Measurements from ENCODE around the gene MBNL1. TPM values are rescaled to one million over a fixed set of nuclear protein-coding genes. Genes with fewer than 3 reads are reported as not detected.

Gene MBNL1
- total RNA-seq, 2 experiments from 2014 or later: 446 to 447 TPM

DNA sequence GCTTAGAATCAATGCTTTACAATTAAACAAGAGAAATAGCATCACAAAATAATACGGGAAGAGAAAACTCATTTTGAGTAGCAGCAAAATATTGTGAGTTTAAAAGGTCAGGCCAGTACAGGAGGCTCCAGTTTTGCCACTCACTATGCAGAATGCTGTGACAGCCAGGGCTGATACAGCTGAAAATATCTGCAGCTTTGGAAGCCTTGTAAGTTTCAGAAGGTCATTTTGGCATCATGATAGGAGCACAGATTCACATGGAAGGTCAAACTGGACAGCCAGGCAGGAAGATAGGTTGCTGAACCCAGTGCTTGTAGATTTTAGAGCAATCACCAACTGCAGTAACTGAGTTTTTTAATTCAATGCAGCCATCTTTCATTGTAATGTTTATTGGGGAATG is 14.1 kb downstream of the MBNL1 start:
- ATAC-seq (ENCODE audit: low read depth) (no peak), DNase-seq (no peak)
- Mint-ChIP-seq H3K27ac (peak overlapping the region; percentile 50), H3K4me3 (peak overlapping the region; percentile 43), H3K27me3 (no peaks in the 10 kb centered on the region), H3K4me1 (peaks cover 70% of the 10 kb centered on the region), H3K36me3 (peaks cover 20% of the 10 kb centered on the region), H3K9me3 (no peaks in the 10 kb centered on the region)
- POLR2A ChIA-PET: interaction anchor here (0.6 to 1.3 kb wide), 4 partner anchors 10 to 40 kb away, joined by 3 to 6 read pairs (median 3); partner anchors contain the start of gene MBNL1

DNA sequence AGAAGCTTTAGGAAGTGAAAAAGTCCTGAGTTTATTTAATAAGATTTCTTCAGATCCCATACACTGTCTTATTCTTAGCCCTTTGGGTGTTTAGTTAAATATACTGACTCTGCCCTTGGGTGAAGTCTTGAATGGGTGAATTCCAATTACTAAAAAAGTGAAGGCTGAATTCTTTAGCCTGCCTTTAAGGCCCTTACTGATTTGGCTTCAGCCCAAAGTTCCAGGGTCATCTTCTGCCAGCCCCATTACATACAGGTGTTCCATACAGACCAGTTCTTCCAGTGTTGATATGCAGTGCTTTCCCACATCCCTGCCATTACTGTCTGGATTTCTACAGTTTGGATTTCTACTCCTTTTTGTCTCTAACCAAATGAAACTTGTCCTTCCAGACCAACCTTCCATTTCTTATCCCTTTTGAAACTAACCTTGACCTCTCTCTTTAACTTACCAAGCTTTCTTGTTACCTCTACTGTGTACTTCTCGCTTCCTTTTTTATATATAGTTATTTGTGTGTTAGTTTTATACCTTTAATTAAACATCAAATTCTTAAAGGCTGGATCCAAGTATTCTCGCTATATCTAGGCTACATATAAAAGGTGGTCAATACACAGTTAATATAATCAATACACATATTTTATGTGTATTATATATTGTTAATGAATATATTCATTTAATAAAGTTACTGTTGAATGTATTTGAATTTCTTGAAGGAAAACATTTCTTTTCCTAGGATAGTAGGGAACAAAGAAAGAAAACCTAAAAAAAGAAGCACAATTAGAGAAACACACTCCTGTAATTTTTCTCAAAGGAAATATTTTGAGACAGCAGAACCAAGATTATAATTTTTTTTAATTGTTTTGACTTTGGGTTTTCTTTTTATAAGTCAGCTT is 15.0 kb downstream of the MBNL1 start:
- Mint-ChIP-seq H3K27ac (peak overlapping the region; percentile 37), H3K27me3 (no peaks in the 10 kb centered on the region), H3K4me1 (peaks cover 71% of the 10 kb centered on the region), H3K9me3 (no peaks in the 10 kb centered on the region), H3K4me3 (peak overlapping the region; percentile 43), H3K36me3 (peaks cover 20% of the 10 kb centered on the region)
- no peak for ATAC-seq (ENCODE audit: low read depth)
- POLR2A ChIA-PET: interaction anchor here (0.5 to 2.8 kb wide), 9 partner anchors 9 to 90 kb away, joined by 3 to 10 read pairs (median 6); partner anchors contain the start of gene MBNL1
- no peak for DNase-seq

DNA sequence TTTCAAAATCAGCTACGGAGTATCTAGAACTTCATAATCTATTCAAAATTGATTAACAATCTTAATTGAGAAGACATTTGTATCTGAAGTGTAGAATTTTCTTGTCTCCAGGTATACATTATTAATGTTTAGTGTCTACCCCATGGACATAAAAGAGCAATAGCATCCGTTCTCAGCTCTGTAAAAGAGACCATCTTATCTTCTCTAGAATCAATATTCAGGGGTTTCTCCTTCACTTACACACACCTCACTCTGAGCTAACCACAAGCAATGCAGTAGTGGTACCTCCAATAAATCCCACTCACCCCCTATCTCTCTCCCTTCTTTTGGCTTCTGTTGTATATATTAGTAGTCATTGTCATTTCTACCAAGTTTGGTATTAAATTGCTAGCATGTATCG is 16.2 kb downstream of the MBNL1 start:
- Mint-ChIP-seq H3K36me3 (peaks cover 18% of the 10 kb centered on the region), H3K27me3 (no peaks in the 10 kb centered on the region), H3K27ac (peak overlapping the region; percentile 79), H3K9me3 (no peaks in the 10 kb centered on the region), H3K4me1 (peaks cover 66% of the 10 kb centered on the region), H3K4me3 (peak overlapping the region; percentile 81)
- ATAC-seq (ENCODE audit: low read depth) (peak; percentile 73), DNase-seq (no peak)
- POLR2A ChIA-PET: interaction anchor here (0.9 to 2.8 kb wide), 7 partner anchors 10 to 41 kb away, joined by 4 to 10 read pairs (median 8); partner anchors contain the start of gene MBNL1

DNA sequence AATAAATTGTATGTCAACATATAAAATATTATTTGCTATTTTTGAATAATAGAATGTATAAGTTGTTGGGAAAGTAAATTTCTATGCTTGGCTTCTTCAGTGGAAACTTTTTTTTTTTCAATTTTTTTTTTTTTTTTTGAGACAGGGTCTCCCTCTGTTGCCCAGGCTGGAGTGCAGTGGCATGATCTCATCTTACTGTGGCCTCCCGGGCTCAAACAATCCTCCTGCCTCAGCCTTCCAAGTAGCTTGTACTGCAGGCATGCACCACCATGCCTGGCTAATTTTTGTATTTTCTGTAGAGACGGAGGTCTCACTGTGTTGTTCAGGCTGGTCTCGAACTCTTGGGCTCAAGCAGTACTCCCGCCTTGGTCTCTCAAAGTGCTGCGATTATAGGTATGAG is 16.8 kb downstream of the MBNL1 start:
- ATAC-seq (ENCODE audit: low read depth): peak; percentile 12
- POLR2A ChIA-PET: interaction anchor here (0.7 to 2.8 kb wide), 6 partner anchors 11 to 52 kb away, joined by 5 to 10 read pairs (median 8); partner anchors contain the start of gene MBNL1

DNA sequence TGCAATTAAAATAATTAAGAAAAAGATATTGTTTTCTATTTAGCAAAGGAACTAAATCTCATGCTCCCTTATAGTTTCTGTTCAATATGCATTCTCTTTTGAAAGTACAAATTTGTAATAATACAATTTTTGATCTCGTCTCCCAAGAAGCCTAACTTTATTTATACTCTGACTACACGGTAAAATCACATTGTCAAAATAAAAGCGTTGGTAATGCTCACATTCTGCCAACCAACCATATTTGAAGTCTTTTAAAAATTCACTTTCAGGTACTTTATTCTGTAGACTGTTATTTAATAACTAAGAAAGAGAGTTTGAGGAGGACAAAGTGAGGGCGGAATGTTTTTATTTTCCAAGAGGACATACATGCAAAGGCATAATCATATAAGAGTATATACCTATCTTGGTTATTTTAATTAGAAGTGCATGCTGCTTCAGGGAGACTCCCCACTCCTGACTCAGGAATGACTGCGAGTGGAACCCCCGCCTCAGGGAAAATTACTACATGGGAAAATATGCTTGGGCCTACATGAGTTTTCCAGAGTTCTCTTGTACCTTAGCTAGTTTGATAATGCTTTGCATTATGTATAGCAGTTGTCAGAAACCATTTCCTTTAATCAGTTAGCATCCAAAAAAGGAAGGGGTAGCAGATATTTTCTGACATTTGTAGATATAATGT is 19.3 kb downstream of the MBNL1 start:
- POLR2A ChIA-PET: no interaction called here
- H3K36me3 Mint-ChIP-seq: peaks cover 14% of the 10 kb centered on the region
- DNase-seq: no peak
- H3K27me3 Mint-ChIP-seq: no peaks in the 10 kb centered on the region
- H3K4me3 Mint-ChIP-seq: peak overlapping the region; percentile 14
- H3K4me1 Mint-ChIP-seq: peaks cover 64% of the 10 kb centered on the region
- H3K27ac Mint-ChIP-seq: no peak overlapping the region
- H3K9me3 Mint-ChIP-seq: no peaks in the 10 kb centered on the region
- ATAC-seq (ENCODE audit: low read depth): no peak

More for the DNA sequence above, 16.8 kb downstream of the MBNL1 start:
- peaks cover 17% of the 10 kb centered on the region for H3K36me3 Mint-ChIP-seq
- H3K4me3 Mint-ChIP-seq: peak overlapping the region; percentile 81
- H3K27ac Mint-ChIP-seq: no peak overlapping the region
- DNase-seq: no peak
- peaks cover 67% of the 10 kb centered on the region for H3K4me1 Mint-ChIP-seq
- H3K9me3 Mint-ChIP-seq: no peaks in the 10 kb centered on the region
- H3K27me3 Mint-ChIP-seq: no peaks in the 10 kb centered on the region

DNA sequence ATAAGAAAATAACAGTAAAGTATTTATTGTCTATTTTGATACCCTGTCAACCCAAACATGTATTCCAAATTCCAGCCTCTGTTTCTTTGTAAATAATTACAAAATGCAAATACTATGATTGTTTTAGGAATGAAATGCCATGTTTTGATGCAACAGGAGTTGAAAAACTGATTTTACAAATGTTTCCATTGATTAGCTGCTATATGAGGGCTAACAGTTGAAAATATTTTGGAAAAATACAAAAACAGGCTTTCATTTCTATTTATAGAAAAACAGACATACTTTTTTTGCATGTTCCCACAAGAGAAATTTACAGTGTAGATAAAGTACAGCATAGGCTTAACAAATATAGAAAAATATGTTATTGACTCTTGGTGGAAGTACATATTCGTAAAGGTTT is 20.0 kb downstream of the MBNL1 start:
- Mint-ChIP-seq H3K9me3 (no peaks in the 10 kb centered on the region), H3K27ac (no peak overlapping the region), H3K4me1 (peaks cover 62% of the 10 kb centered on the region), H3K36me3 (peaks cover 16% of the 10 kb centered on the region), H3K4me3 (no peak overlapping the region), H3K27me3 (no peaks in the 10 kb centered on the region)
- no peak for DNase-seq
- POLR2A ChIA-PET: no interaction called here
- no peak for ATAC-seq (ENCODE audit: low read depth)

DNA sequence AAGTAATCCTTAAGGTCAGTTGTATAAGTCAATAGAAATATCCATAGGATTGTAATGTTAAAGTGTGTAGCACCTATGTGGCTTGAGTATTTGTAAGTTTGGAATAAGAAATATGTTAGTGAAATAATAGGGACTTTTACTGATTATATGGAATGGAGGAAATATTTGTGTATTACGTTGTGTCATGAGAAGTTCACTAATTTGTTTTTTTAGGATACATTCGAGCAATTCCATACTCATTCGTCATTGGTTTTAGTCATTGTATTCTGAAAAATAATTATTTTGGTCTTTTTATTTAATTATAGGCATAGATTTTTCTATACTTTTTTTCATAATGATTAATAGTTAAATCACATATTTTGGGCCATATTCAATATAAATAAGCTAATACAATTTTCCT is 21.0 kb downstream of the MBNL1 start:
- no peaks in the 10 kb centered on the region for H3K9me3 Mint-ChIP-seq
- POLR2A ChIA-PET: no interaction called here
- H3K4me1 Mint-ChIP-seq: peaks cover 56% of the 10 kb centered on the region
- H3K27me3 Mint-ChIP-seq: no peaks in the 10 kb centered on the region
- no peak for ATAC-seq (ENCODE audit: low read depth)
- peak overlapping the region; percentile 43 for H3K27ac Mint-ChIP-seq
- peaks cover 15% of the 10 kb centered on the region for H3K36me3 Mint-ChIP-seq
- H3K4me3 Mint-ChIP-seq: peak overlapping the region; percentile 23
- no peak for DNase-seq

DNA sequence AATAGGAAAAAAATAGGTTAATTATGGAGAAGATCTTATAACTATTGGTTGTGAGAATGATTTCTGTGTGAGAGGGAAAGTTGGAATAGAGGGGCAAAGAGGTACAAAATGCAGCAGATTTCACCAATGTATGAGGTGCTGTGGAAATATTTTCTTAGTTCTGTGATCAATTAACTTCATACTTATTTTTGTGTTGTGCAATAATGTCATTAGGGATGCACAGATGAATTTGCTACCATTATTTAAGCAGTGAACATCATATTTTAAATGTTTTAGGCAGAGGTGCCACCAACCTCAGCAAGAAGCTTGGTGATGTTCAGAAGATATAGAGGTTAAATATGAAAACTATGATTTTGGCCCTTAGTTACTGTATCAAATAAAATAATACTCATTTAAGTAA is 21.6 kb downstream of the MBNL1 start:
- POLR2A ChIA-PET: interaction anchor here (1.1 to 1.5 kb wide), 2 partner anchors 9 to 11 kb away, joined by 4 to 5 read pairs; no protein-coding TSS in a partner anchor

DNA sequence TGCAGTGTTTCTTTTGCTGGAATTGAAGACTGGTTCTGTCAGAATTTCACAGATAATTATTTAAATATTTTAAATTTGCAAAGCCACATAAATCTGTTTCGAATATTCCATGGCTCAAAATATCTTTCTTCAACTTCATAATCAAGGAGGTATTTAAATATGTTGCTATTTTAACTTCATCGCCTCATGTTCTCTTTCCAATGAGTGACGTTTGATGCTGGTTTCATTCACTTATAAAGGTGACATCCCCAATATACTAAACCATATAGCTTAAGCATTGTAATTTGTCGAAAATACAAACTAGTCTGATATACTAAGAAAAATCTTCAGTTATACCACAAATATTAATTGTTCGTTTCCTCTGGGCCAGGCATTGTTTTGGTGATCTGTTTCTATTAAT is 22.5 kb downstream of the MBNL1 start:
- POLR2A ChIA-PET: interaction anchor here (1.1 to 1.5 kb wide), 2 partner anchors 8 to 12 kb away, joined by 4 to 5 read pairs; no protein-coding TSS in a partner anchor

More for the DNA sequence above, 21.6 kb downstream of the MBNL1 start:
- peaks cover 15% of the 10 kb centered on the region for H3K36me3 Mint-ChIP-seq
- H3K4me3 Mint-ChIP-seq: peak overlapping the region; percentile 15
- H3K4me1 Mint-ChIP-seq: peaks cover 53% of the 10 kb centered on the region
- DNase-seq (no peak), ATAC-seq (ENCODE audit: low read depth) (no peak)
- H3K27me3 Mint-ChIP-seq: no peaks in the 10 kb centered on the region
- no peak overlapping the region for H3K27ac Mint-ChIP-seq
- H3K9me3 Mint-ChIP-seq: no peaks in the 10 kb centered on the region

DNA sequence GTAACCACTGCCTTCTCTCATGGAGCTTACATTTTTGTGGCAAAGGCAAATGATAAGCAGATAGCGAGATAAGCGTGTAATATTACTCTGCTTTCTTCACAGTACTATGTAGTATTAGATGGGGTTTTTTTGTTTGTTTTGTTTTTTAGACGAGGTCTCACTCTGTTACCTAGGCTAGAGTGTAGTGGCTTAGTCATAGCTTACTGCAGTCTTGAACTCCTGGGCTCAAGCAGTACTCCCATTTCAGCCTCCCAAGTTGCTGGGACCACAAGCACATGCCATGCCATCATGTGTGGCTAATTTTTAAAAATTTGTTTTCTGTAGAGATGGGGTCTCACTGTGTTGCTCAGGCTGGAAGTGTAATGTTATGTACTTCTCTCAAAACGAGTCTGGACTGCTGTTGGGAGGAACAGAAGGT is 22.9 kb downstream of the MBNL1 start:
- peaks cover 18% of the 10 kb centered on the region for H3K36me3 Mint-ChIP-seq
- H3K27ac Mint-ChIP-seq: peak overlapping the region; percentile 4
- no peaks in the 10 kb centered on the region for H3K27me3 Mint-ChIP-seq
- no peaks in the 10 kb centered on the region for H3K9me3 Mint-ChIP-seq
- POLR2A ChIA-PET: interaction anchor here (1.1 to 1.5 kb wide), 2 partner anchors 8 to 12 kb away, joined by 4 to 5 read pairs; no protein-coding TSS in a partner anchor
- ATAC-seq (ENCODE audit: low read depth) (peak; percentile 46), DNase-seq (no peak)
- peak overlapping the region; percentile 29 for H3K4me3 Mint-ChIP-seq
- H3K4me1 Mint-ChIP-seq: peaks cover 59% of the 10 kb centered on the region

More for the DNA sequence above, 22.5 kb downstream of the MBNL1 start:
- Mint-ChIP-seq H3K9me3 (no peaks in the 10 kb centered on the region), H3K27ac (no peak overlapping the region), H3K27me3 (no peaks in the 10 kb centered on the region), H3K4me3 (peak overlapping the region; percentile 29), H3K36me3 (peaks cover 18% of the 10 kb centered on the region), H3K4me1 (peaks cover 56% of the 10 kb centered on the region)
- ATAC-seq (ENCODE audit: low read depth) (no peak), DNase-seq (no peak)

DNA sequence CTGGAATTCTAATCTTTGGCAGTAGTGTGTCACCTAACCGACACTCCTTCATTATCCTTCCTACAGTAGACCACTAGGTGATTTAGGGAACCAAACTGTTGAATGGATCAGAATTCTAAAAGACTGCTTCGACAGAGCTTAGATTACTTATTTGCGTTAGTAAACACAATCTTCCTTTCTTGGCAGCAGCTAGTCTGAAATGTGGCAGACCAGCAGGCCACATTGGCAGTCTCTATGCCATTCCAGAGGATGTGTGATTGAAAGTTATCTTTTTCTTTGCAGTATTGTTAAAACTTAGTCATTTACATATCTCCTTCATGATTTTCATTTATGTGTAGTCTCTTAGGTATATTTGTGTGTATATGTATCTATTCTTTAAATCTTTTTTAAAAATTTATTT is 23.6 kb downstream of the MBNL1 start:
- no peaks in the 10 kb centered on the region for H3K9me3 Mint-ChIP-seq
- no peak for ATAC-seq (ENCODE audit: low read depth)
- no peak overlapping the region for H3K4me3 Mint-ChIP-seq
- no peaks in the 10 kb centered on the region for H3K27me3 Mint-ChIP-seq
- POLR2A ChIA-PET: interaction anchor here (0.6 kb wide), 1 partner anchor 48 kb away, joined by 3 read pairs; no protein-coding TSS in a partner anchor
- H3K4me1 Mint-ChIP-seq: peaks cover 59% of the 10 kb centered on the region
- H3K36me3 Mint-ChIP-seq: peaks cover 22% of the 10 kb centered on the region
- no peak for DNase-seq
- no peak overlapping the region for H3K27ac Mint-ChIP-seq

DNA sequence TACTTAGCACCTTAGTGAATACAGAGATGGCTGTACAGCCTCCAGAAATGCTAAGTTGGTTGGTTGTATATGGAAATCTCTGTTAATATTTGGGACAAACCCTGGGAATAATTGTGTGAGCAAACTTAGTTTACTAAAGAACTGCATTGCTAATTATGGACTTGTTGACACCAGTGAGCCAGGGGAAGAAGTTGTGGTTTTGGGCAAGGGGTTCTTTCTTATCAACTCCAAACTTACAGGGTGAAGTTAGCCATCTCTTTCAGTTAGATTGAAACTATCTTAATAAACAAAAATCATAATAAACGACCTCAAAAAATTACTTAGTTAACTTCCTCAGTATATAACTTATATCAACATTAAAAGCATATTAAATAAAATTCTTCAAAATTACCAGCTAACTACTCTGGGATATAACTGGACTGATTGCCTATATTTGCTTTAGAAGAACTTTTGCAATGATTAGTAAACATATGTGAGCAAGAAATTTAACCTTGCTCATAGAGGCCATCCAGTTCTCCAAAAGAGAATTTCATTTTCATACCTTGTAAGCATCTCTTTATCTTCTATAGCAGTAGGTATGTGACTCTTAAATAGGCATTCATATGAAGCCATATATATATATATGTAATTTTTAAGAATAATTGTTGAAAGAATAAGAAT is 24.7 kb downstream of the MBNL1 start:
- H3K4me1 Mint-ChIP-seq: peaks cover 58% of the 10 kb centered on the region
- peaks cover 24% of the 10 kb centered on the region for H3K36me3 Mint-ChIP-seq
- H3K27ac Mint-ChIP-seq: peak overlapping the region; percentile 22
- no peak for ATAC-seq (ENCODE audit: low read depth)
- no peak for DNase-seq
- H3K9me3 Mint-ChIP-seq: no peaks in the 10 kb centered on the region
- POLR2A ChIA-PET: no interaction called here
- no peaks in the 10 kb centered on the region for H3K27me3 Mint-ChIP-seq
- peak overlapping the region; percentile 5 for H3K4me3 Mint-ChIP-seq

DNA sequence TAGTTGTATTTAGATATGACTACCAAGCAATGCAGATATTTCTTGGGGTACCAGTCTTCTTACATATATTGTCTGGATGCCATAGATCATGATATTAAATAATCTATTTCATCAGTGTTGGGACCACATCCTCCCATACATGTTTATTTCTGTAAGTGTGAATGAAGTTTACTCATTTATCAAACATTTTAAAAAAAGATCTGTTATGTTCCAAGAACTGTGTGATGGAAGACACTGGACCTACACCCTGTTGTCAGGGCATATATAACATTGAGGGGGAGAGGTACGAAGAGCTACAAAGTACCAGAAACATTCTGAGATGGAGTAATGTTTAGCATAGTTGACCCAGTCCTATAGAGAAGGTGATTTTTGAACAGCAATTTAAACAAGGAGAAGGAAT is 26.6 kb downstream of the MBNL1 start:
- no peak for DNase-seq
- no peaks in the 10 kb centered on the region for H3K9me3 Mint-ChIP-seq
- no peaks in the 10 kb centered on the region for H3K27me3 Mint-ChIP-seq
- peaks cover 65% of the 10 kb centered on the region for H3K4me1 Mint-ChIP-seq
- H3K36me3 Mint-ChIP-seq: peaks cover 33% of the 10 kb centered on the region
- ATAC-seq (ENCODE audit: low read depth): no peak
- peak overlapping the region; percentile 56 for H3K27ac Mint-ChIP-seq
- POLR2A ChIA-PET: interaction anchor here (0.8 kb wide), 1 partner anchor 12 kb away, joined by 3 read pairs; no protein-coding TSS in a partner anchor
- H3K4me3 Mint-ChIP-seq: peak overlapping the region; percentile 29

All from activated naive CD8-positive, alpha-beta T cell treated with anti-CD3 and anti-CD28 coated beads, Interleukin-2, amount 10 ng/mL, durations not matched to agents 7 days and 5 days (primary cell).